ENCODE data around the gene TPRX2. TPM values are rescaled to one million over a fixed set of nuclear protein-coding genes. Genes with fewer than 3 reads are reported as not detected.
"Not testable (repeated sequence)": the region's sequence is repeated elsewhere in the genome, so short reads cannot be mapped to it uniquely, and the experiment has no call there.

The TPRX2 gene
- total and polyA plus RNA-seq, 4 donors, result not detected

DNA sequence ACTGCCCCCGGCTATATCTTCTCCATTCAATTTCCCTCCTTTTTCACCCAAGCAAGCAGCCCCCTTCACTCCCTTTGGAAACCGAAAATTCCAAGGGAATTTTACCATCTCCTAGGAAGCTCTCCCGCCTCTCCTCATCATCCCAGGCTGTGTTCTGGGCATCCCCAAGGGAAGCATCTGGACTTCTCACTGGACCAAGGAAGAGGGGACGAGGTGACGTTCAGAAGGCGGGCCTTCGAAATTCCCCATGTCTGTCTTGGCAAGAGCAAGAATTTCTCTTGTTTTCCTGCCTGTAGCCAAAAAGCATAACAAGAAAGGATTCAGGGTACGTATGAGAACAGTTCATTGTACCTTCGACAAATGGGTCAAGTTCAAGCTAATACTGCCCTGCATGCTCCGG is 6.1 kb downstream of the TPRX2 start:
- Histone ChIP-seq H3K27me3 (ENCODE audit: control insufficient read depth in 3 of 3, insufficient read depth in 3 of 3, low read length in 2 of 3) (no peaks in the 10 kb centered on the region), H3K36me3 (ENCODE audit: control insufficient read depth in 4 of 4, insufficient read depth in 4 of 4, low read length in 4 of 4) (no peaks in the 10 kb centered on the region), H3K27ac (ENCODE audit: low read depth in 1 of 2, low read length in 1 of 2) (no peak overlapping the region), H3K9ac (ENCODE audit: insufficient read depth in 1 of 2, low read length in 2 of 2) (no peak overlapping the region), H3K4me3 (no peak overlapping the region), H3K9me3 (ENCODE audit: control insufficient read depth in 4 of 4, insufficient read depth in 3 of 4, low read length in 3 of 4) (peaks cover 0 to 6% (median 2%) of the 10 kb centered on the region in 4 donors), H3K4me1 (ENCODE audit: control insufficient read depth in 5 of 5, insufficient read depth in 5 of 5, low read length in 5 of 5) (no peaks in the 10 kb centered on the region)
- 58 to 84% methylated on average over 10 of the region's 10 CpGs for WGBS, 2 donors
- no peak for ATAC-seq (ENCODE audit: insufficient read depth, low FRiP score)
- DNase-seq, result peak in 1 of 3 donors; percentile 6
- TF ChIP-seq, protein P1, sequence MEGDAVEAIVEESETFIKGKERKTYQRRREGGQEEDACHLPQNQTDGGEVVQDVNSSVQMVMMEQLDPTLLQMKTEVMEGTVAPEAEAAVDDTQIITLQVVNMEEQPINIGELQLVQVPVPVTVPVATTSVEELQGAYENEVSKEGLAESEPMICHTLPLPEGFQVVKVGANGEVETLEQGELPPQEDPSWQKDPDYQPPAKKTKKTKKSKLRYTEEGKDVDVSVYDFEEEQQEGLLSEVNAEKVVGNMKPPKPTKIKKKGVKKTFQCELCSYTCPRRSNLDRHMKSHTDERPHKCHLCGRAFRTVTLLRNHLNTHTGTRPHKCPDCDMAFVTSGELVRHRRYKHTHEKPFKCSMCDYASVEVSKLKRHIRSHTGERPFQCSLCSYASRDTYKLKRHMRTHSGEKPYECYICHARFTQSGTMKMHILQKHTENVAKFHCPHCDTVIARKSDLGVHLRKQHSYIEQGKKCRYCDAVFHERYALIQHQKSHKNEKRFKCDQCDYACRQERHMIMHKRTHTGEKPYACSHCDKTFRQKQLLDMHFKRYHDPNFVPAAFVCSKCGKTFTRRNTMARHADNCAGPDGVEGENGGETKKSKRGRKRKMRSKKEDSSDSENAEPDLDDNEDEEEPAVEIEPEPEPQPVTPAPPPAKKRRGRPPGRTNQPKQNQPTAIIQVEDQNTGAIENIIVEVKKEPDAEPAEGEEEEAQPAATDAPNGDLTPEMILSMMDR (IDR thresholded peaks at IDR 0.05; ENCODE audit: control extremely low read depth, extremely low read depth), result no peak

DNA sequence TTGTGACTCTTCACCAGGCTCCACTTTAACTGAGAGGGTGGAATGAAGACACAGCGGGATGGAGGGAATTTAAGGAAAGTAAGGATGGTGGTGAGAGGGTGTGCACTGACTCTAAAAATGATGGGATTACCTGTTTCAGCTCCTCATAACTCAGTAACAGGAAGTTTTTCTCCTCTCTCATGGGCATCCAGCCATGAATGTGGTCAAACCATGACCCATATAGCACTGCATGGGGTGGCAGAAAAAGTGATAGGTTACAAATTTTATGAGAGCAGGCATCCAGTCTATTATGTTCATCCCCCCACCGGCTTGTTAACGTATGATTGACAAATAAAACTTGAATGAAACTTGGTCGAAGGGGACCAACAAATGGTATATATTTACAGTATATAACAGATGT is 19.9 kb downstream of the TPRX2 start:
- WGBS, 2 donors, result 90 to 95% methylated on average over 4 of the region's 4 CpGs
- no peak for DNase-seq
- ATAC-seq (ENCODE audit: insufficient read depth, low FRiP score), result no peak
- Histone ChIP-seq H3K27ac (ENCODE audit: low read depth in 1 of 2, low read length in 1 of 2) (no peak overlapping the region), H3K27me3 (ENCODE audit: control insufficient read depth in 3 of 3, insufficient read depth in 3 of 3, low read length in 2 of 3) (no peaks in the 10 kb centered on the region), H3K9me3 (ENCODE audit: control insufficient read depth in 4 of 4, insufficient read depth in 3 of 4, low read length in 3 of 4) (no peaks in the 10 kb centered on the region), H3K4me3 (no peak overlapping the region), H3K36me3 (ENCODE audit: control insufficient read depth in 4 of 4, insufficient read depth in 4 of 4, low read length in 4 of 4) (no peaks in the 10 kb centered on the region), H3K4me1 (ENCODE audit: control insufficient read depth in 5 of 5, insufficient read depth in 5 of 5, low read length in 5 of 5) (no peaks in the 10 kb centered on the region), H3K9ac (ENCODE audit: insufficient read depth in 1 of 2, low read length in 2 of 2) (no peak overlapping the region)
- TF ChIP-seq, protein P1 (IDR thresholded peaks at IDR 0.05; ENCODE audit: control extremely low read depth, extremely low read depth), result no peak

DNA sequence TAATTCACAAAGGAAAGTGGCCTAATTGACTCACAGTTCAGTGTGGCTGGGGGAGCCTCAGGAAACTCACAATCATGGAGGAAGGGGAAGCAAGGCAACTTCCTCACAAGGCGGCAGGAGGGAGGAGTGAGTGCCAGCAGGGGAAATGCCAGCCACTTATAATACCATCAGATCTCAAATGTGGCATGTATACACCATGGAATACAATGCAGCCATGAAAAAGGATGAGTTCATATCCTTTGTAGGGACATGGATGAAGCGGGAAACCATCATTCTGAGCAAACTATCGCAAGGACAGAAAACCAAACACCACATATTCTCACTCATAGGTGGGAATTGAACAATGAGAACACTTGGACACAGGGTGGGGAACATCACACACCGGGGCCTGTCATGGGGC is 20.4 kb downstream of the TPRX2 start:
- DNase-seq; ATAC-seq (ENCODE audit: insufficient read depth, low FRiP score); H3K9ac ChIP-seq (ENCODE audit: insufficient read depth in 1 of 2, low read length in 2 of 2); H3K36me3 ChIP-seq (ENCODE audit: control insufficient read depth in 4 of 4, insufficient read depth in 4 of 4, low read length in 4 of 4); H3K4me3 ChIP-seq; H3K27me3 ChIP-seq (ENCODE audit: control insufficient read depth in 3 of 3, insufficient read depth in 3 of 3, low read length in 2 of 3); H3K9me3 ChIP-seq (ENCODE audit: control insufficient read depth in 4 of 4, insufficient read depth in 3 of 4, low read length in 3 of 4); H3K27ac ChIP-seq (ENCODE audit: low read depth in 1 of 2, low read length in 1 of 2); H3K4me1 ChIP-seq (ENCODE audit: control insufficient read depth in 5 of 5, insufficient read depth in 5 of 5, low read length in 5 of 5): not testable (repeated sequence)
- WGBS, 2 donors, result 62 to 63% methylated on average over 4 of the region's 4 CpGs

DNA sequence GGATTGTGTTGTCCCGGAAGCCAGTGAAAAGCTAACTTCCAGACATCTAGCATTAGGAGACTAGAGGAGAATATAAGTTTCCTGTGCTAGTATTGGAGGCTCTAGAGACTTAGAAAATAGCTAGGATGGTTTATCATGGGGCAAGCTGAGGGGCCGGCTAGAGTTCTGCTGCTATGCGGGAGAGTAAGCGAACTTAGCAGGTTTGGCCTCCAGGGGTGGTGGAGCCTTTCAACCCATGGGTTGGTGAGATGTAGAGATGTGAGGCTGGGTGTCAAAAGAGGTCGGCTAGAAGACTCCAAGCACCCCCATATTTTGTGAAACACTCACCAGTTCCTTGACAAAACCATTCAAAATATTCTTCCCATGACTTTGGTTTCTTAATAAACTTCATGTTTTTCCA is 22.7 kb downstream of the TPRX2 start:
- no peaks in the 10 kb centered on the region for H3K9me3 ChIP-seq (ENCODE audit: control insufficient read depth in 4 of 4, insufficient read depth in 3 of 4, low read length in 3 of 4)
- no peak overlapping the region for H3K27ac ChIP-seq (ENCODE audit: low read depth in 1 of 2, low read length in 1 of 2)
- H3K4me1 ChIP-seq (ENCODE audit: control insufficient read depth in 5 of 5, insufficient read depth in 5 of 5, low read length in 5 of 5), result no peaks in the 10 kb centered on the region
- no peaks in the 10 kb centered on the region for H3K36me3 ChIP-seq (ENCODE audit: control insufficient read depth in 4 of 4, insufficient read depth in 4 of 4, low read length in 4 of 4)
- no peaks in the 10 kb centered on the region for H3K27me3 ChIP-seq (ENCODE audit: control insufficient read depth in 3 of 3, insufficient read depth in 3 of 3, low read length in 2 of 3)
- no peak for ATAC-seq (ENCODE audit: insufficient read depth, low FRiP score)
- DNase-seq, result no peak
- H3K9ac ChIP-seq (ENCODE audit: insufficient read depth in 1 of 2, low read length in 2 of 2), result no peak overlapping the region
- H3K4me3 ChIP-seq, result no peak overlapping the region
- TF ChIP-seq, protein P1 (IDR thresholded peaks at IDR 0.05; ENCODE audit: control extremely low read depth, extremely low read depth), result no peak
- WGBS, 2 donors, result 67 to 78% methylated on average over 5 of the region's 5 CpGs

Data from lung (tissue), 12 donors.